NCI-H526 treated with DMSO at 0.1 percent for 48 hours (cell line): Measurements from ENCODE around the gene ZFYVE21.
A peak's percentile ranks its signal among the peaks of the same experiment; 100 is the strongest.
"Not testable (repeated sequence)": the region's sequence is repeated elsewhere in the genome, so short reads cannot be mapped to it uniquely, and the experiment has no call there.

Source experiments
- DNase-seq: peaks from one replicate; lab custom pipeline; 2025; lab: John Stamatoyannopoulos, UW

Gene ZFYVE21

GRCh38 chr14:103715052-103716000, at the start of gene ZFYVE21, which contains the start of gene XRCC3:
ZFYVE21 (plus strand) TSS chr14:103715810; CDS start chr14:103715842, 32 bp downstream.
XRCC3 (minus strand) TSS chr14:103715451; CDS start chr14:103711087, 4,364 bp downstream.
- peak; percentile 99 for DNase-seq

- DNase-seq = no peak
Measured at GRCh38 chr14:103667671-103668070, 47.9 kb upstream of the ZFYVE21 start.

DNA sequence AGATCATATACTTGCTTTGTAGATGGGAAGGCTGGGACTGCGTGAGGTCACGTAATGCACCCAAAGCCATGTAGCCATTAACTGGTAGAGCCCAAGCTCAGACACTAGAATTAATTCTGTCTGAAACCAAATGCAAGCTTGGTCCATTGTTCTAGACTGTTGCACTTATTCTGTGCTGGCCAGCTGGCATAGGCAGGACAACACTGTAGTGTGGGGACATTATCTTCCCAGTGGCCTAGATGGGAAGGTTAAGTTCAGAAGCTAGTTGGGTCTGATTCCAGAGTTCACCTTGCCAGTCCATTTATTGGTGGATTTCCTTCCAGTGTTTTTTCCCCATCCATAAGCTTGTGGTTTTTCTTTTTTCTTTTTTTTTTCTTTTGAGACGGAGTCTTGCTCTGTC, 47.5 kb upstream of the ZFYVE21 start:
- no peak for DNase-seq

DNA sequence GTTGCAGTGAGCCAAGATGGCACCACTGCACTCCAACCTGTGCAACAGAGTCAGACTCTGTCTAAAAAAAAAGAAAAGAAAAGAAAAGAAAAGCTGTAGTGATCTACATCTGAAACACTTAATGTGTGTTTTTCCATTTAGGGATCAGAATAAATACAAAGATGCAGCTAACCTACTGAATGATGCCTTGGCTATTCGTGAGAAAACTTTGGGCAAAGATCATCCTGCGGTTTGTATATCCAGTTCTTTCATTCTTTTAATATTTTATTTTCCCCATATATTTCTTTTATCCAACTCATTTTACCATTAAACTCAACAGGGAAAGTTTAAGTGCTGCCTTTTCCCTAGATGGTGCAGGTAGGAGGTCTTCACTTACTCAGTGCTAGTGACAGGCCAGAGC, 46.2 kb upstream of the ZFYVE21 start:
- DNase-seq = no peak

GRCh38 chr14:103671911-103672310, 43.7 kb upstream of the ZFYVE21 start:
- no peak for DNase-seq

DNA sequence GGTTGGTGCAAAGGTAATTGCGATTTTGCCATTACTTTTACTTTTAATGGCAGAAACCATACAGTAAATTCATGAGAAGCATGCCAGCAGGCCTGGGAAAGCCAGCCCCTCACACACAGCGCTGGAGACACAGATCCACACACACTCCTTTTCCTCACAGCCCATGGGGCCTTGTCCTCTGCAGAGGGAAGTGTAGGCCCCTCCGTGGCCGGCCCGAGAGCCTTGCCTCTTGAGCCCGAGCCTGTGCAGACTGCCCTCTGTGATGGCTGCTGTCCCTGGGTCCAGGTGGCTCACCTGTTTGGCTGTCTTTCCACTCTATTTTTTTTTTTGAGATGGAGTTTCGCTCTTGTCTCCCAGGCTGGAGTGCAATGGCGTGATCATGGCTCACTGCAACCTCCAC, 39.7 kb upstream of the ZFYVE21 start:
- no peak for DNase-seq

DNA sequence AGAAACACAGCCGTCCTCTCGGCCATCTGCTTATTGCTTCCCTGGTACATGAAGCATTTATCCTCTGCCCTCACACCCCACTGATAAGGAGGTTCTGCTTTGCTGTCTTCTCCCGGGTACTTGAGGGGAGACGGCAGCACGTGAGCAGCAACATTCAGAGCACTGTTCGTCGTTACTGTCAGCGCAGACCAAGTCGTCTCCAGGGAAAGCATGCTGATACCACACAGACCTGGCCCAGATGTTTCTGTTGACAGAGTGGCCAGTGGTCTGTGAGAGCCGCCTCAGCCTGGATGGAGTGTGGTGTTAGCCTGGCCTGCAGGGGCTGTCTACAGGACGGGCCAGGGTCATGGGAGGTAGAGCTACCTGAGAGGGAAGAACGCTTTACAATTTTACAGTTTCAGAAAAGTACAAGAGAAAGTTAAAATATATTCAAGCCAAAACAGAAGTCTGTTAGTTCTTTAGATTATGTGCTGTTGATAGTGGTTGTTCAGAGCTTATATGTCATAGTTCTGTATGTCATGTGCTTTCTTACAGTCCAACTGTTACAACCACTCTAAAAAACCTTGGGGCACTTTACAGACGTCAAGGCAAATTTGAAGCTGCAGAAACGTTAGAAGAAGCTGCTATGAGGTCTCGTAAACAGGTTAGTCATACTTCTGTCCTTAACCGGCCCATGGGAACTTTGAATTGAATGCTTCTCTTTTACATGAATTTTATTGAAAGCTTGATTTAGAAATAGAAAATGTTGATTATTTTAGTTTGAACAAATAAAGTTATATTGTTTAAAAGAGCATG, 38.5 kb upstream of the ZFYVE21 start:
- DNase-seq = no peak

DNA sequence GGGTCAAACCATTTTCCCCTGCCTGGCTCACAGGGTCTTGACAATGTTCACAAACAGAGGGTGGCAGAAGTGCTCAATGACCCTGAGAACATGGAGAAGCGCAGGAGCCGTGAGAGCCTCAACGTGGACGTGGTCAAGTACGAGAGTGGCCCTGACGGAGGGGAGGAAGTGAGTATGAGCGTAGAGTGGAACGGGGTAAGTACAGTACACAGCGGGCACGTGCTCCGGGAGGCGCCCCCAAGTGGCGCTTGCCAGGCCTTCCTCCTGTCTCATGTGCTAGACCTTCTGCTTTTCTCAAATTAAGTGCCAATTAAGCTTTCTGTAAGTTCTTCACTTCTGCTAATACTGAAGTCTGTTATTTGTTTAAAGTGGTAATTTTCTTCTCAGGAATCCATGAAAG, 36.3 kb upstream of the ZFYVE21 start:
- DNase-seq = no peak

DNA sequence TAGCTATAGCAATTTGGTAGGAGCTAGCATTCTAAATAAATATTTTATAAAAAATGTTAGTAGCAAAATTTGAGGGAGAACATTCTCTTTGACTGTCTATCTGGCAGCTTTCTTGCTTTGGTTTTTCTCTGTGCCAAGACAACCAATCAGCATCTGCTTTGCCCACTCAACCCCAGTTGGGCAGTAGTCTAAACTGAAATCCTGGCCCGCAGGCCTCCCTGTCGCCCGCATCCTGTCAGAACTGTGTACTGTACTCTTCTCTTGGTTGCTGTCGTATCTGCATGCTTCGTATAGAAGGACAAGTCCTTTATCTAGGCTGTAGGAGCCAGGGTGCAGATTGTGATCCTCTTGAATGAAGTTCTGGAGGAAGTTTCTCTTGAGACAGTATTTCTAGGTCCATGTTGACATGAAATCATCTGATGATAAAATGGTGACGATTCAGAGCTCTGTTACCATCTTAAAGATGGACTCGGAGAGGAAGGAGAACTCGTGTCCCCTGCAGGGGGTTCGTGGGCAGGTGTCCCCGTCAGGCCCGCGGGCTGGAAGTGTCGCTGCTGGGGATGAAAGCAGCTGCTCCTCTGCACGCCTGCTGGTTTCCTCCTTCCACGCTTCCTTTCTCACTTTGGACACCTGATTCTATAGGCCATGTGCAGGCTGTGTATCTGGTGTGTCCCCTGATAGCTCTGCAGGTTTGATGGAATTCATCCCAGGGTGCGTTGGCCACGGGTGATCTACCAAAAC, 34.9 kb upstream of the ZFYVE21 start:
- DNase-seq = no peak

- DNase-seq = no peak
Measured at GRCh38 chr14:103683139-103683538, 32.5 kb upstream of the ZFYVE21 start.

DNA sequence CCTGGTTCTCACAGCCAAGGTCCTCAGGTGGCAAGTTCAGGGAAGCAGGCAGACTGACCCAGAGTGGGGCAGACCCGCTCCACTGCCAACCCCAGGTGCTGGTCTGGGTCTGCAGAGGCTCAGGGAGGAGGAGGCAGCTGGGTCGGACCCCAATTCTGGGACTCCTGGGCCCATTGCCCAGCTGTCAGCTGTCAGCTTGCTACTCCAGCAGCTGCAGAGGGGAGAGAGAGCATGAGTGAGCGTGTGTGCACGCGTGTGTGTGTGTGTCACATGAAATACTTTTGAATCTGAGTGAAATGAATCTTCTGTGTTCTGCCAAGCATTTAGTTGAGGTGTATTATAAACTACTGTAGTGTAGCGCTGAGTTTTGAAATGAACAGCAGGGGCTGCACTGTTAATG, 31.1 kb upstream of the ZFYVE21 start:
- no peak for DNase-seq

DNA sequence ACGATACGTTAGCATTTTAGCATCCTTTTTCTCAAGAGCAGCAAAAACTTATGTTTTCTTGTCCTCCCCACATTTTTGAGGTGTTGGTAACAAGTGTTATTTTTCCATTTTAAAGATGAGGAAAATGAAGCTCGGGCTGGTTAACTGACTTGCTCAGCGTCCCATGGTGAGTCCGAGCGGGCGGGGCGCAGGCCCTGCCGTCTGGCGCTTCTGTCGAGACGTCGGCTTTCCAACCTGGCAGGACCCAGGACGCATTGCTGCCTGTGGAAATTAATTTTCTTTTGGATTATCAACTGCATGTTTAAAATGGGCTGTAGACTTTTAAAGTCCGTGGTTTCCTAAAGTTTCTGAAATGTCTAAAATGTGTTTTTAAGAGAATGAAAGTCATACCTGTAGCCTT, 30.7 kb upstream of the ZFYVE21 start:
- DNase-seq = no peak

- no peak for DNase-seq
Measured at GRCh38 chr14:103685276-103686211, 30.1 kb upstream of the ZFYVE21 start.

GRCh38 chr14:103686831-103687485, 28.7 kb upstream of the ZFYVE21 start:
- no peak for DNase-seq

GRCh38 chr14:103687712-103688111, 27.9 kb upstream of the ZFYVE21 start:
- no peak for DNase-seq

DNA sequence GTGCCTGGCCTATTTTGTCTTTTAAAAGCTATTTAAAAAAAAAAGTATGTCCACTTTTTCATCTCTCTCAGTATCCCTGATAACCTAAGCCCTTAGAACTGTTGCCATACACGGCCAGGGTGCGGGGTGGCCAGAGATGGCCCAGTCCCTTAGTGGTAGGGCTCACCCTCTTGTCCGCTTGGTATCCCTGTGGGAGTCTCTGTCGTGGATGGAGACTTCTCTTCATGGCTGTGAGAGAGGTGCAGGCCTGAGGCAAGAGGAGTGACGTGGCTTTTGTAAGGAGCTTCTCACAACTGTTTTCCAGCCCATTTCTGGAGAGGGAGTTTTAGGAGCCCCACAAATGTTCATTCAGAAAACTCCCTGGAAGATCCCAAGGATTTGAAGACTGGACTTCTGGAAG, 27.2 kb upstream of the ZFYVE21 start:
- no peak for DNase-seq

DNA sequence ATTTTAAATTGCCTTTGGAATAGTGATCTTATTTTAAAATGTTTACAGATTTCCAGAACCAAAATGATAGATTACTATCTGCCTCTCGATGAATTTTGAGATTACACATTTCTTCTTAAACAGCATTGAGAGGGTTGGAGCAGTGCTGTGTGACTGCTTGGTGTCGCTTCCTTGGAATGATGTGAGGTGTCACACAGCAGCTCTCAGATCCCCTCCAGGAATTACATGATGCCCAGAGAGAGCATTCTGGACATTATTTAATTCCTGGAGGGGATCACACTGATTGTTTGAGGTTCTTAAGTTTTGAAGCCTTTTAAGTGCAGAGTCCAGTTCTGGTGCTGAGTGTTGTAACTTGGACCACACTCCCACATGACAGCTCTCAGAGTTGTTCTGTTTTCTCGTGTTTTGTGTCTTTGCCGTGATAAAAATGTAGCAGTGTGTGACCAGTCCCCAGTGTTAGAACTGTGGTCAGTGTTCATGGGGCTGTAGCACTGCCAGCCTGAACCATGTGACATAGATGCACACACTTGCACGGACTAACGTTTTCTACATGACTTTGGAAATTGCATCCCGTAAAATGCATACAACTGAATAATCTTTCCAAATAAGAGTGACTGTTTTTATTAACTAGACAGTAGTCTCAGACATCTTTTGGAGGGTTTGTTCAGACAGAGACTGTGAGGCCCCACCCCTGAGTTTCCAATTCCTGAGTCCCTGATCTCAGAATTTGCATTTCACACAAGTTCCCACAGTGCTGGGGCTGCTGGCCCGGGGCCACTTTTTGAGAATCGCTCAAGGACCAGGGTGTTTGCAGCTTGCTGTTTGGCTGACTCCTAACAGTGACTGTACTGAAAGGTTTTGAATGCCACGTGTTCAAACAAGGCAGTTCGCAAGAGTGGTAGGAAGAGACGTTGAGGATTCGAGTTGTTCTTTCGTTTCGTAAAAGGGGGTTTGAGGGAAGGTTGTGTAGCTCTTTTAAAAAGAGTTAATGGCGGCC, 26.4 kb upstream of the ZFYVE21 start:
- no peak for DNase-seq

DNA sequence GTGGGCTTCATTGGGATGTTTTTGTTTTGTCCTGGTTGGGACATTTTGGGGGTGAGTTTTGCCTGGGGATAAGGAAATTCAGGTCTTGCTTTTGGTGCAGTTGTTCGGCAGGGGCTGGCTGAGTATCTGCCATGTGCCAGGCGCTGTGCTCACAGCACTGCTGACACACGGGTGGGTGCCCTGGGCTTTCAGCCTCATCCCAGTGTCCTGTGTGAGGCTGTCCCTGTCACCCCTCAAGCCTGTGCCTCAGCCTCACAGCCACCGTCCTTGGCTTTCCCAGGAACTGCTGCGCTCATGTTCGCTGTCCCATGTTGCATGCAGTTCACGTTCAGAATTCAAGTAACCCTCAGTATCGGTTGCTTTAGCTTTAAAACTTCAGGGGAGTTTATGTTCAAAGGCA, 25.3 kb upstream of the ZFYVE21 start:
- no peak for DNase-seq

DNA sequence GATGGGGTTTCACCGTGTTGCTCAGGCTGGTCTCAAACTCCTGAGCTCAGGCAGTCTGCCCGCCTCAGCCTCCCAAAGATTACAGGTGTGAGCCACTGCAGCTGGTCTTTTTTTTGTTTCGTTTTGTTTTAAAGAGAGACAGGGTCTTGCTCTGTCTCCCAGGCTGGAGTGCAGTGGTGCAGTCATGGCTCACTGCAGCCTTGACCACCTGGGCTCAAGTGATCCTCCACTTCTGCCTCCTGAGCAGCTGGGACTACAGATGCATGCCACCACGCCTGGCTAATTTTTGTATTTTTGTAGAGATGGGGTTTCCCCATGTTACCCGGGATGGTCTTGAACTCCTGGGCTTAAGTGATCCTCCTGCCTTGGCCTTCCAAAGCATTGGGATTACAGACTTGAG, 24.0 kb upstream of the ZFYVE21 start:
- not testable (repeated sequence) for DNase-seq
